ENCODE measurements around the gene KCNQ4. TPM values are rescaled to one million over a fixed set of nuclear protein-coding genes. Genes with fewer than 3 reads are reported as not detected.

The KCNQ4 gene
- total and polyA plus RNA-seq, 2 experiments from 2014 or later, result 1.3 to 3.0 TPM

- Histone ChIP-seq H3K27ac (ENCODE audit: low read depth) (no peak overlapping the region), H3K4me1 (ENCODE audit: insufficient read depth) (no peaks in the 10 kb centered on the region), H3K4me3 (no peak overlapping the region), H3K79me2 (replicated peaks; ENCODE audit: insufficient read depth) (peaks cover 63% of the 10 kb centered on the region), H3K4me2 (no peak overlapping the region), H3K9me2 (ENCODE audit: insufficient read depth) (no peaks in the 10 kb centered on the region), H4K20me1 (replicated peaks; ENCODE audit: insufficient read depth) (peaks cover 40% of the 10 kb centered on the region), H3K27me3 (ENCODE audit: insufficient read depth) (no peaks in the 10 kb centered on the region), H3F3A (replicated peaks; ENCODE audit: low read depth) (no peaks in the 10 kb centered on the region), H2AFZ (no peak overlapping the region), H3K36me3 (ENCODE audit: insufficient read depth) (peaks cover 35% of the 10 kb centered on the region)
- peaks cover 3% of the 10 kb centered on the region; the same call in 1 of the 3 replicates for H3K4me1 Mint-ChIP-seq
- no peak for ATAC-seq
- no peak for DNase-seq (ENCODE audit: low spot score)
- H3K27ac Mint-ChIP-seq, result no peak overlapping the region
- peaks cover 5% of the 10 kb centered on the region for H3K27me3 Mint-ChIP-seq (ENCODE audit: insufficient read depth, low read depth, poor library complexity)
- no peak overlapping the region for H3K4me3 Mint-ChIP-seq
- peaks cover 66% of the 10 kb centered on the region for H3K36me3 Mint-ChIP-seq (ENCODE audit: low read depth)
- TF ChIP-seq JUNB (IDR thresholded peaks at IDR 0.05; ENCODE audit: unreplicated experiment) (no peak), EZH2phosphoT487 (IDR thresholded peaks at IDR 0.05; ENCODE audit: unreplicated experiment) (no peak), CTCF (conservative IDR thresholded peaks at IDR 0.05; ENCODE audit: low read depth in 2 of 2) (no peak), NANOG (IDR thresholded peaks at IDR 0.05; ENCODE audit: borderline replicate concordance) (no peak), ZNF331 (CRISPR knock-in tag; IDR thresholded peaks at IDR 0.05; ENCODE audit: low read depth) (no peak), STAT1 (IDR thresholded peaks at IDR 0.05; ENCODE audit: unreplicated experiment) (no peak), CREB1 (CRISPR knock-in tag; IDR thresholded peaks at IDR 0.05; ENCODE audit: low read depth) (no peak), ZNF114 (CRISPR knock-in tag; IDR thresholded peaks at IDR 0.05) (no peak), POLR2AphosphoS5 (IDR thresholded peaks at IDR 0.05; ENCODE audit: low read depth) (no peak)
- TF ChIP-seq, protein P1, sequence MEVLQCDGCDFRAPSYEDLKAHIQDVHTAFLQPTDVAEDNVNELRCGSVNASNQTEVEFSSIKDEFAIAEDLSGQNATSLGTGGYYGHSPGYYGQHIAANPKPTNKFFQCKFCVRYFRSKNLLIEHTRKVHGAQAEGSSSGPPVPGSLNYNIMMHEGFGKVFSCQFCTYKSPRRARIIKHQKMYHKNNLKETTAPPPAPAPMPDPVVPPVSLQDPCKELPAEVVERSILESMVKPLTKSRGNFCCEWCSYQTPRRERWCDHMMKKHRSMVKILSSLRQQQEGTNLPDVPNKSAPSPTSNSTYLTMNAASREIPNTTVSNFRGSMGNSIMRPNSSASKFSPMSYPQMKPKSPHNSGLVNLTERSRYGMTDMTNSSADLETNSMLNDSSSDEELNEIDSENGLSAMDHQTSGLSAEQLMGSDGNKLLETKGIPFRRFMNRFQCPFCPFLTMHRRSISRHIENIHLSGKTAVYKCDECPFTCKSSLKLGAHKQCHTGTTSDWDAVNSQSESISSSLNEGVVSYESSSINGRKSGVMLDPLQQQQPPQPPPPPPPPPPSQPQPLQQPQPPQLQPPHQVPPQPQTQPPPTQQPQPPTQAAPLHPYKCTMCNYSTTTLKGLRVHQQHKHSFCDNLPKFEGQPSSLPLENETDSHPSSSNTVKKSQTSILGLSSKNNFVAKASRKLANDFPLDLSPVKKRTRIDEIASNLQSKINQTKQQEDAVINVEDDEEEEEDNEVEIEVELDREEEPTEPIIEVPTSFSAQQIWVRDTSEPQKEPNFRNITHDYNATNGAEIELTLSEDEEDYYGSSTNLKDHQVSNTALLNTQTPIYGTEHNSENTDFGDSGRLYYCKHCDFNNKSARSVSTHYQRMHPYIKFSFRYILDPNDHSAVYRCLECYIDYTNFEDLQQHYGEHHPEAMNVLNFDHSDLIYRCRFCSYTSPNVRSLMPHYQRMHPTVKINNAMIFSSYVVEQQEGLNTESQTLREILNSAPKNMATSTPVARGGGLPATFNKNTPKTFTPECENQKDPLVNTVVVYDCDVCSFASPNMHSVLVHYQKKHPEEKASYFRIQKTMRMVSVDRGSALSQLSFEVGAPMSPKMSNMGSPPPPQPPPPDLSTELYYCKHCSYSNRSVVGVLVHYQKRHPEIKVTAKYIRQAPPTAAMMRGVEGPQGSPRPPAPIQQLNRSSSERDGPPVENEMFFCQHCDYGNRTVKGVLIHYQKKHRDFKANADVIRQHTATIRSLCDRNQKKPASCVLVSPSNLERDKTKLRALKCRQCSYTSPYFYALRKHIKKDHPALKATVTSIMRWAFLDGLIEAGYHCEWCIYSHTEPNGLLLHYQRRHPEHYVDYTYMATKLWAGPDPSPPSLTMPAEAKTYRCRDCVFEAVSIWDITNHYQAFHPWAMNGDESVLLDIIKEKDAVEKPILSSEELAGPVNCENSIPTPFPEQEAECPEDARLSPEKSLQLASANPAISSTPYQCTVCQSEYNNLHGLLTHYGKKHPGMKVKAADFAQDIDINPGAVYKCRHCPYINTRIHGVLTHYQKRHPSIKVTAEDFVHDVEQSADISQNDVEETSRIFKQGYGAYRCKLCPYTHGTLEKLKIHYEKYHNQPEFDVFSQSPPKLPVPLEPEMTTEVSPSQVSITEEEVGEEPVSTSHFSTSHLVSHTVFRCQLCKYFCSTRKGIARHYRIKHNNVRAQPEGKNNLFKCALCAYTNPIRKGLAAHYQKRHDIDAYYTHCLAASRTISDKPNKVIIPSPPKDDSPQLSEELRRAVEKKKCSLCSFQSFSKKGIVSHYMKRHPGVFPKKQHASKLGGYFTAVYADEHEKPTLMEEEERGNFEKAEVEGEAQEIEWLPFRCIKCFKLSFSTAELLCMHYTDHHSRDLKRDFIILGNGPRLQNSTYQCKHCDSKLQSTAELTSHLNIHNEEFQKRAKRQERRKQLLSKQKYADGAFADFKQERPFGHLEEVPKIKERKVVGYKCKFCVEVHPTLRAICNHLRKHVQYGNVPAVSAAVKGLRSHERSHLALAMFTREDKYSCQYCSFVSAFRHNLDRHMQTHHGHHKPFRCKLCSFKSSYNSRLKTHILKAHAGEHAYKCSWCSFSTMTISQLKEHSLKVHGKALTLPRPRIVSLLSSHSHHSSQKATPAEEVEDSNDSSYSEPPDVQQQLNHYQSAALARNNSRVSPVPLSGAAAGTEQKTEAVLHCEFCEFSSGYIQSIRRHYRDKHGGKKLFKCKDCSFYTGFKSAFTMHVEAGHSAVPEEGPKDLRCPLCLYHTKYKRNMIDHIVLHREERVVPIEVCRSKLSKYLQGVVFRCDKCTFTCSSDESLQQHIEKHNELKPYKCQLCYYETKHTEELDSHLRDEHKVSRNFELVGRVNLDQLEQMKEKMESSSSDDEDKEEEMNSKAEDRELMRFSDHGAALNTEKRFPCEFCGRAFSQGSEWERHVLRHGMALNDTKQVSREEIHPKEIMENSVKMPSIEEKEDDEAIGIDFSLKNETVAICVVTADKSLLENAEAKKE (CRISPR knock-in tag; IDR thresholded peaks at IDR 0.05), result no peak
- TF ChIP-seq, protein P2, sequence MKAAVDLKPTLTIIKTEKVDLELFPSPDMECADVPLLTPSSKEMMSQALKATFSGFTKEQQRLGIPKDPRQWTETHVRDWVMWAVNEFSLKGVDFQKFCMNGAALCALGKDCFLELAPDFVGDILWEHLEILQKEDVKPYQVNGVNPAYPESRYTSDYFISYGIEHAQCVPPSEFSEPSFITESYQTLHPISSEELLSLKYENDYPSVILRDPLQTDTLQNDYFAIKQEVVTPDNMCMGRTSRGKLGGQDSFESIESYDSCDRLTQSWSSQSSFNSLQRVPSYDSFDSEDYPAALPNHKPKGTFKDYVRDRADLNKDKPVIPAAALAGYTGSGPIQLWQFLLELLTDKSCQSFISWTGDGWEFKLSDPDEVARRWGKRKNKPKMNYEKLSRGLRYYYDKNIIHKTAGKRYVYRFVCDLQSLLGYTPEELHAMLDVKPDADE (IDR thresholded peaks at IDR 0.05), result no peak
- TF ChIP-seq, protein P3, sequence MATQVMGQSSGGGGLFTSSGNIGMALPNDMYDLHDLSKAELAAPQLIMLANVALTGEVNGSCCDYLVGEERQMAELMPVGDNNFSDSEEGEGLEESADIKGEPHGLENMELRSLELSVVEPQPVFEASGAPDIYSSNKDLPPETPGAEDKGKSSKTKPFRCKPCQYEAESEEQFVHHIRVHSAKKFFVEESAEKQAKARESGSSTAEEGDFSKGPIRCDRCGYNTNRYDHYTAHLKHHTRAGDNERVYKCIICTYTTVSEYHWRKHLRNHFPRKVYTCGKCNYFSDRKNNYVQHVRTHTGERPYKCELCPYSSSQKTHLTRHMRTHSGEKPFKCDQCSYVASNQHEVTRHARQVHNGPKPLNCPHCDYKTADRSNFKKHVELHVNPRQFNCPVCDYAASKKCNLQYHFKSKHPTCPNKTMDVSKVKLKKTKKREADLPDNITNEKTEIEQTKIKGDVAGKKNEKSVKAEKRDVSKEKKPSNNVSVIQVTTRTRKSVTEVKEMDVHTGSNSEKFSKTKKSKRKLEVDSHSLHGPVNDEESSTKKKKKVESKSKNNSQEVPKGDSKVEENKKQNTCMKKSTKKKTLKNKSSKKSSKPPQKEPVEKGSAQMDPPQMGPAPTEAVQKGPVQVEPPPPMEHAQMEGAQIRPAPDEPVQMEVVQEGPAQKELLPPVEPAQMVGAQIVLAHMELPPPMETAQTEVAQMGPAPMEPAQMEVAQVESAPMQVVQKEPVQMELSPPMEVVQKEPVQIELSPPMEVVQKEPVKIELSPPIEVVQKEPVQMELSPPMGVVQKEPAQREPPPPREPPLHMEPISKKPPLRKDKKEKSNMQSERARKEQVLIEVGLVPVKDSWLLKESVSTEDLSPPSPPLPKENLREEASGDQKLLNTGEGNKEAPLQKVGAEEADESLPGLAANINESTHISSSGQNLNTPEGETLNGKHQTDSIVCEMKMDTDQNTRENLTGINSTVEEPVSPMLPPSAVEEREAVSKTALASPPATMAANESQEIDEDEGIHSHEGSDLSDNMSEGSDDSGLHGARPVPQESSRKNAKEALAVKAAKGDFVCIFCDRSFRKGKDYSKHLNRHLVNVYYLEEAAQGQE (IDR thresholded peaks at IDR 0.05; ENCODE audit: unreplicated experiment), result no peak
- H3K9me3 Mint-ChIP-seq, result no peaks in the 10 kb centered on the region
These were observed 41.1 kb upstream of the KCNQ4 start for GRCh38 chr1:40742363-40743061.

Measured in GM23338 (cell line).